ENCODE measurements around the gene RNF125.
"Not testable (repeated sequence)": the region's sequence is repeated elsewhere in the genome, so short reads cannot be mapped to it uniquely, and the experiment has no call there.

RNF125 gene

DNA sequence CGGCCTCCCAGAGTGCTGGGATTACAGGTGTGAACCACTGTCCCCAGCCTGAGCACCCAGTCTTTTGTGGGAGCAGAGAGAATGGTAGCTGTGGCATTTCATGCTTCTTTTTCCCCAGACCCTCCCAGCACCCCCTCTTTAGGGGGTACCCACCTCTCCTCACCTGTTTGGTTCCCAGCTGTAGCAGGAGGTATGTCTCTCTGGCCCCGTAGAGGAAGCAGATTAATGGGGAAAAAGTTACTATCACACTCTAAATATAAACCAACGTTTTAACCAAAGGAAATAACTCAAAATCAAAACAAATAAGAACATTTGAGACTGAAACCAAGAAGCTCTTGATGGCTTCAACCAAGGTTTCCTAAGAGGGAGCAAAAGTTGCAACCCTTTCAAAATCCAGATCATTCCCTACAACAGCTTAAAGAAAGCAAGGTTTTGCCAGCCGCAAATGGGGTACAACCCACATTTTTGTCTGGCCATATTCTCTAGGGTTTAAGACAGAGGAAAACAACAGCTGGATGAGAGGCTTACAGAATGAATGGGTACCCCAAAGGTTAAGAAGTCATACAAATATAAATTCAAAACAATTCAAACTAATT is 8.0 kb downstream of the RNF125 start:
- no peak for DNase-seq

- no peak for DNase-seq
These were observed 10.9 kb downstream of the RNF125 start for GRCh38 chr18:32029558-32029957.

GRCh38 chr18:32032609-32033008 is 14.0 kb downstream of the RNF125 start:
- no peak for DNase-seq

- DNase-seq = no peak
These were observed 18.0 kb downstream of the RNF125 start for GRCh38 chr18:32036506-32037180.

GRCh38 chr18:32037616-32038015 is 19.0 kb downstream of the RNF125 start:
- no peak for DNase-seq

DNA sequence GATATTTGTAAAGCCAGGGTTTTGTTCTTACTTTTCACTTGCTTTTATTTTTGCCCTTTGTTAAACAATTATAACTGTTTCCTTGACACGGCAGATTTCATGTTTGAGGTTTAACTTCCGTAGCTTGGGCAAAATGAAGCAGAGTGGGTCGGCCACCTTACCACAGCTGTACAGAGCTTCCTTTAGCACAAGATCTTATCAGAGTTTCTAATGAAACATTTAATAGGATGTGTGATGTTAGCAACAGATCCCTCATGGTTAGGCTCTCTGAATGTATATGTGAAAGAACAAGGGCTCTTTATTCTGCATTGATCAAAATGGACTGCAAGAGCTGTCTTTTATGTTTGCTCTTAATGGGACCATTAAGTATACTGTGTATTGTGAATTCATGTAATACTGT is 22.3 kb downstream of the RNF125 start:
- no peak for DNase-seq

GRCh38 chr18:32042337-32042736 is 23.7 kb downstream of the RNF125 start:
- no peak for DNase-seq

- no peak for DNase-seq
These were observed 30.0 kb downstream of the RNF125 start for GRCh38 chr18:32048507-32049091.

DNA sequence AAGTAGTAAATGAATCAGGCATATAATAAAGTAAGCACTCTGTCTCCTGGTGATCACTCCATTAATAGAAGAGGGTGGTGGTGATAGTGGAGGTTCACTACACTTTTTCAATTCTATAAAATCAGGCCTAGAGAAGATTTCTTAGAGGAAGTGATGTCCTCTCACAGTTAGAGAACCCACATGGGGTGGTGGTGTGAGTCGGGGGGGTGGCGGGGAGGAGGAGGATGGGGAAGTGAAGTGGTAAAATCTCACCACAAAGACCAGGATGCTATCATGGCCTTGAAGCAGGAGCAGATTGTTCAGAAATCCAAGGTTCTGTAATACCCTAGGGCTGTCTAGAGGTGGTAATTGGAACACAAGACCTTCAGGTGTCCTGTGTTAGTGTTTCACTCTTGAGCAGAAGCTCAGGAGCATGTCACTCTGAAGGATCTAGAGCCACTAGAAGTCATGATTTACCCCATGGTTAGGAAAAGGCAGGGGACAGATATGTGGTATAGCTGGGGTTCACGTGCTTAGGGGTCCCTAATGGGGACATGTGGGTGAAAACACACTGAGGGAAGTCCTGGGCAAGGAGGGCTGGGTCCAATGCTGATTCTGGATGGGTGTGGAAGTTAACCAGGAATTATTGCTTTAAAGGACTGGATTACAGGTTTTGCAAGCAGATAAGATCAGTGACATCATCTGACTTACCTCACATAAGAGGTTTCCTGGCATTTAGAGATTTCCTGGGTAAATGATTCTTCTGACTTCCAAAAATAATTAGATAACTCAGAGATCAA is 31.0 kb downstream of the RNF125 start:
- peak; percentile 18 for DNase-seq

DNA sequence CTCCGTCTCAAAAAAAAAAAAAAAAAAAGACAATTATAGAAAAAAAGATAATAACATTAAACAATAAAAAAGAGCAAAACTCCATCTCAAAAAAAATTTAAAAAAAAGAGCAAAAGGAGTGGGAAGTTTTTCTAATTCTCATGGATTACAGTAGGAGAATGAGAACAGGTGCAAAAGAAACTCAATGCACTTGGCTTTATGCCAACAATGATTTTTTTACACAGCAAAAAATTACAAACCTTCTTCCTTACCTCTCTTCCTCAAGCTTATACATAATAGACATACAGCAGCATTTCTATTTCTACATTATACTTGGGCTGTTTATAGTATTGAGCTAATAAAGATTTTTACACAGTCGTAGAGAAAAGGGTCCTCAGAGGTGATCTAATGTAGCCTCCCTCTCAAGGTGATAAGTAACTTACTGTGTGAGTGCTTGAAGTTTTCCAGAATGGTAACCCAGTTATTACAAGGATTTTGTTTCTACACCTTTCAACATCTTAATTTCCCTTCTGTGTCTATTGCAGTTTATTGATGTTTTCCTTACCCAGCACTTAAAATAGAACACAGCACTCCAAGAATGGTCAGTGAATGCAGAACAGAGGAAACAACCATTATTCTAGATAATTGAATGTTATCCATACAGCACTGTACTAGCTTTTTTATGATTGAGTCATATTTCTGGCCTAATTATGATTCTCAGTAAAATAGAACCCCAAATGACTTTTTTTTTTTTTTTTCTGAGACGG is 38.2 kb downstream of the RNF125 start:
- no peak for DNase-seq

GRCh38 chr18:32057624-32058165 is 39.1 kb downstream of the RNF125 start:
- DNase-seq = no peak

DNA sequence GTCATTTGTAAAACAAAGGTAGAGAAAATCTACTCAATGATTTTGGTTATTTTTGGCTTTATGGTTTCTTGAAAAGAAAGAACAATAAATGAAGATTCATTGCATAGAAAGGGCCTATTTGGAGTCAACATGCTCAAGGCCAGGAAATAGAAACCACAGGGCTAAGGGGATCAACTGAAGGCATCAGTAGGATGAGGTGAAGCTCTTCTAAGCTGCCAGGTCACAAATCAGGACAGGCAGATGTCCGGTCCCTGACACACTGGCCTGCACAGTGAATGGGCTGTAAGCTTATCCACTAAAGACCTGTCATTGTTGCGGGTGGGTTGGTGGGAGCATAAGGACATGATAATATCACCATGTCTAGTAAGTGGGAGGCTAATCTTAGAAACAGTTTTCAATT is 41.4 kb downstream of the RNF125 start:
- DNase-seq = no peak

DNA sequence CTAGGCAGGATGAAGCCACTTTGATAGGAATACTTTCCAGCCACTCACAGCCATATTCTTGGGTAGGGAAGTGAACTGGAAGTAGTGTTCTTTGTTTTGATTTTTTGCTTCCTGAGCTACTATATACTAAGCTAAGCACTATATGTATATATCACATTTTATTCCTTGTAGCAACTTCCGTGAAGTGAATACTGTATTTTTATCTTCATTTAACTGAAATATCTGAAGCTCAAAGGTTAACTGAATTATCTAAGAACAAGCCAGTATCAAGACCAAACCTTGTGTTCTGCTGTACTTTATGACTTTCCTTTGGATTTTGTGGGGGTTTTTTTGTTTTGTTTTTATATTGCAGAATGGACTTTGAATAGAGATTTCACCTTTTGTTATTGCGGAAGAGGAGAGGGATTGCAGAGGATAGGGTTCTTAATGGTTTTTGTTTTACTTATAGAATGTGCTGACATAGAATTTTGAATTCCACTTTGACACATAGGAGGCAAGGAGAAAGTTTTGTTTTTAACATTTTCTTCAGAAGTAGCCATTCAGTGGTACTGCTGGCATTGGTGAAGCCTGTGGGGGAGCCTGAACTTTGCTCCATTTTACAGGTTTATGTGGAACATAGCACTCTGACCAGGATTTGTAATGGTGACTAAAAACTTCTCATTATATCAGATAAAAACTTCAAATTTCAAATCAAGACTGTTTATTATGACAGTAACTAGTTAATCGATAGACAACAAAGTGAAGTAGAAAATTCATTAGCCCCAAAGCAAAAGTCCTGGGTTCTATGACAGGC is 48.9 kb downstream of the RNF125 start:
- DNase-seq = no peak

DNA sequence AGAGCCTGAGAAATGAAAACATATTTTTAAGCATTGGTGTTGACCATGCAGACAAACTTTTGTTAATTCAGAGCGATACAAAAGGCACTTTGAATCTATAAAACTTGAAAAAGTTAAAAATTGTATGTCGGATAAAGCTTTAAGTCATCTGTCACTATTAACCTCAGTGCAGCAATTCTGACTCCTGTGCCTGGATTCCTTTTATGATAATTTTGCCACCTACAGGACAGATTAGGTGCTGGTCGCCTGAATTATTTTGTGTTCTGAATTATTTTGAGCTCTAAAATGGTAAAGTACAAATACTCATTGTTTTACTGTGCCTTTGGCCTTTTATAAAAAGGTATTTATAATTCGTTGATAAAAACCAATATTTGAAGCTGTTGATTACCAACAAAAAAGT is 53.7 kb downstream of the RNF125 start:
- no peak for DNase-seq

DNA sequence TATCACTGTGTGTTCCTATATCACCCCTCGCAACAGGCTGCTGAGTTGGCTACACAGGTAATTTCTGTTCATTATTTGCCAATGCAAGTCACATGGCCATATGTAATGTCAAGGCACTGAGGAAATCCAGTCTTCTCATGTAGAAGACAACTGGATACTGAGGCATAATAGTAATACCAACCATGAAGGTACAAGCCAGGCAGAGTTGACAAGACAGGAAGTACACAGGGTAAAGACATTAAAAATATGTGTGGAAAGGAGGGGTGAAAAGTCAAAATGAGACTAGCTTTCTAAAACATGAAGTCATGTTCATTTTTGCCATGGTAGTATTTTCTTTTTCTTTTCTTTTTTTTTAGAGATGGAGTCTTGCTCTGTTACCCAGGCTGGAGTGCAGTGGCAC is 55.6 kb downstream of the RNF125 start:
- no peak for DNase-seq

DNA sequence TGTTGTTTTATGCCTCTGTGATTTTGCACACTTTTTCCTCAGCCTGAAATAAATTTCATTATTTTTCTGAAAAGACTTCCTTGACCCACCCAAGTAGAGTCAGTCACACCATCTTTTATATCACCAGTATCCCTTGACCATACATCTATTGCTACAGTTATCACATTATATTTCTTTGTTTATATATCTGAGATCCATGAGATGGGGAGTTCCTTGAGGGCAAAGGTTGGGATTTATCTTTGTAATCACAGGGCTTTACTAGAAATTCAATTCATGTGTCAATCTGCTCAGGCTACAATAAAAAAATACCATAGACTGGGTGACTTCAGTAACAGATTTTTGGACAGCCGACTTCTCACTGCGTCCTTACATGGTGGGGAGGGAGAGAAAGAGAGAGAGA is 60.2 kb downstream of the RNF125 start:
- DNase-seq = no peak

GRCh38 chr18:32081881-32082280 is 63.3 kb downstream of the RNF125 start:
- no peak for DNase-seq

- no peak for DNase-seq
These were observed 65.2 kb downstream of the RNF125 start for GRCh38 chr18:32083781-32084180.

- no peak for DNase-seq
These were observed 68.3 kb downstream of the RNF125 start for GRCh38 chr18:32086881-32087280.

- not testable (repeated sequence) for DNase-seq
These were observed 72.2 kb downstream of the RNF125 start for GRCh38 chr18:32090831-32091230.

GRCh38 chr18:32091325-32091723 is 72.7 kb downstream of the RNF125 start:
- DNase-seq = no peak

Data from activated gamma-delta T cell (primary cell).